HG02852 (cell line): Measurements from ENCODE around the gene OR2AK2.

ENCODE experiments used
- ATAC-seq: cut with Tn5 transposase; IDR thresholded peaks from one replicate; pipeline ENCODE4 v1.9.1; 2021; ENCODE audit warnings: mild to moderate bottlenecking, moderate library complexity; ENCODE audit not compliant: unreplicated experiment

Gene OR2AK2

DNA sequence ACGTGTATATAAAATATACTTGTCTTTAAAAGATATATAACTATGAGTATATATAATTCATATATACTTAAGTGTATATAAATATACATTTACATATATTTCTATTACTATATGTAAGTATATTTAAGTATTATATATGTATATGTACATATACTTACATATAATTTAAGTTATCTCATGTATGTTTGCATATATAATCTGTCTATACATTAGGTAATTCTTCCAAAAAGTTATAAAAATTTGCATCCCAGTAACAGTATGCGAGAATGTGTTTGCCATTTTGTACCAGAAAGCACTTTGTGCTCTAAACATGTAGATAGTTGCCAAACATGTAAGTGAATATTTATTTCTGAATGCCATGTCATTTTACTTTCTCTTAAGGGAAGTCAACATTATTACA, at the start of gene OR2AK2:
Gene OR2AK2, plus strand, starts transcription at position 301 of the 400 bp plus-strand sequence. CDS start 144 bp downstream, outside the sequence.
- ATAC-seq = no peak

DNA sequence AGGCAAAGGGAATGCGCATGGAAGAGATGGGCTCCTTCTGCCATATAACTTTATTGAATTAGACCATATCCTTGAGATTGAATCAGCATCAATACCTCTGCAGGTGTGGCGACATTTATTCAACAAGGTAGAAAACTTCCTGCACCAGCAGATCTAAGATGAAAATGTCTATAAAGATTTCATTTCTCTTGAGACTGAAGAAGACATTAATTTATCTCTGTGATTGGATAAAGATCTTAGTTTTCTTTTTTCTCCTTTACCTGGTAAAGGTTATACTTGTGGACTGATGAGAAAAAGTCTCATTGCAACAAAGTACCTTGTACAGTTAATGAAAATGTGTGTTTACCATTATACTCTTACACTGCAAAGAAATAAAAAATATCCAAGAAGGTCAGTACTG, 45.1 kb upstream of the OR2AK2 start, which contains the start of gene OR2T8:
Gene OR2T8, plus strand, starts transcription at position 301 of the 400 bp plus-strand sequence. CDS start 766 bp downstream, outside the sequence.
- ATAC-seq = no peak

GRCh38 chr1:247923941-247924340, 41.1 kb upstream of the OR2AK2 start:
- no peak for ATAC-seq

- no peak for ATAC-seq
Measured at GRCh38 chr1:247924868-247925267, 40.2 kb upstream of the OR2AK2 start, which contains the start of gene OR2AJ1. OR2AJ1 (plus strand) TSS chr1:247924889; CDS start chr1:247933769, 8,880 bp downstream.

- ATAC-seq = no peak
Measured at GRCh38 chr1:247933989-247934388, 31.0 kb upstream of the OR2AK2 start.

DNA sequence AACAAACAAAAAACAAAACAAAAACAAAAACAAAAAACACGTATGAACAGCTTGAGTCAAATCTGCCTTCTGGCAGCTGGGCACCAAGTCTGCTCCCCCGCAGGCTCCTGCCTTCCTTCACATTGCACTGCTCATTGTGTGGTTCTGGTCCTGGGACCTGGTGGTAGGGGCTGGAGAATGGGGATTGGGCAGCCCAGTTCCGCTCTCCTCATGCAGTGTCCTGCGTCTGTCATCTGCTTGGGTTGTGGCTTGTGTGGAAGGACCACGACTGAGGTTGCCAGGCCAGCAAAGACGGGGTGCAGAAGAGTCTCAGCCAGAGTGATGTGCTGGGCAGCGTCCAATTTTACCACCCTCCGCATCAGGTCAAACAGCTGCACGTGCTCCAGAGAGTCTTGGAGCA, 29.3 kb upstream of the OR2AK2 start:
- ATAC-seq = no peak

- ATAC-seq = no peak
Measured at GRCh38 chr1:247936415-247936814, 28.6 kb upstream of the OR2AK2 start.

GRCh38 chr1:247936965-247937734, 27.9 kb upstream of the OR2AK2 start:
- ATAC-seq = peak; percentile 100

DNA sequence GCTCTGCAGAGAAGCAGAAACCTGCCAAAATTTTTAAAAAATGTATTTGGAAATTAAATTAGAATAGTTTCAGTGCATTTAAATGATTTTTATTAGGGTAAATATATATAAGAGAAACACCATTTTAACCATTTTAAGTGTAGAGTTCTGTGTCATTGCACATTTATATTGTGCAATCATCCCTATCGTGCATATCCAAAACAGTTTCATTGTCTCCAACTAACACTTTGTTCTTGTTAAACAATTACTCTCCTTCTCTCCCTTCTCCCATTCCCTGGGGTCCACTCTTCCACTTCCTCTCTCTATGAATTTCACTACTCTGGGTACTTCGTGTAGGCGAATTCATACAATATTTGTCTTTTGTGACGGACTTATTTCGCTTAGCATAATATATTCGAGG, 22.4 kb upstream of the OR2AK2 start:
- no peak for ATAC-seq

- no peak for ATAC-seq
Measured at GRCh38 chr1:247948558-247948957, 16.5 kb upstream of the OR2AK2 start, which contains the start of gene OR2L8. OR2L8 (plus strand) TSS chr1:247948858; CDS start chr1:247948858, 0 bp downstream.

- ATAC-seq = no peak
Measured at GRCh38 chr1:247953408-247953807, 11.6 kb upstream of the OR2AK2 start.

DNA sequence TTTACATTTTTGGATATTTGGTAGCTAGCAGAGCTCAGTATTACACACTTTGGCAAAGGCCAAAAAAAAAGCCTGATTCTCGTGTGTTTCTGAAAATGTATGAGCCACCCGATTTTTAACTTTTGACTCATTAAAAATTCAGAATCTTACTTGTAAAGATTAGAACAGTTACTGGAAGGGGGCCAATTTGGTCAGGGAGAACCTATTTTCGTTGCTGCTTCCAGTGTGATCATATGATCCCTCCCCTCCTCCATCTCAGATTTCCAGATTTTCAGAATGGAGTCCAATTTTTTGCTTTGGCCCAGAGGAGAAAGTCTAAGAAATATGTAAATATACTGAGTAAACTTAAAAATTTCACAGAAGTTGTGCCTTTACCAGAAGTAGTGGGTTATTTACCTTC, 3.2 kb upstream of the OR2AK2 start:
- no peak for ATAC-seq

- ATAC-seq = no peak
Measured at GRCh38 chr1:247962911-247963588, 2.0 kb upstream of the OR2AK2 start.

- peak; percentile 84 for ATAC-seq
Measured at GRCh38 chr1:247966532-247967204, 1.6 kb downstream of the OR2AK2 start.

DNA sequence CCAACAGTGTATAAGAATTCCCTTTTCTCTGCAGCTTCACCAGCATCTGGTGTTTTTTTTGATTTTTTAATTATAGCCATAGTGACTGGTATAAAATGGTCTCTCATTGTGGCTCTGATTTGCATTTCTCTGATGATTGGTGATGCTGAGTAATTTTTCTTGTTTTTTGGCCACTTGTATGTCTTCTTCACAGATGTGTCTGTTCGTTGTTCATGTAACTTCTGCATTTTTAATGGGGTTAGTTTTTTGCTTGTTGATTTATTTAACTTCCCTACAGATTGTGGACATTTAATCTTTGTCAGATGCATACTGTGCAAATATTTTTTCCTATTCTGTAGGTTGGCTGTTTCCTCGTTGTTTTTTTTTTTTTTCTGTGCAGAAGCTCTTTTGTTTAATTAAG, 28.0 kb downstream of the OR2AK2 start:
- no peak for ATAC-seq

- ATAC-seq = no peak
Measured at GRCh38 chr1:247998811-247999210, 33.8 kb downstream of the OR2AK2 start.

- ATAC-seq = no peak
Measured at GRCh38 chr1:248000169-248000568, 35.1 kb downstream of the OR2AK2 start.

DNA sequence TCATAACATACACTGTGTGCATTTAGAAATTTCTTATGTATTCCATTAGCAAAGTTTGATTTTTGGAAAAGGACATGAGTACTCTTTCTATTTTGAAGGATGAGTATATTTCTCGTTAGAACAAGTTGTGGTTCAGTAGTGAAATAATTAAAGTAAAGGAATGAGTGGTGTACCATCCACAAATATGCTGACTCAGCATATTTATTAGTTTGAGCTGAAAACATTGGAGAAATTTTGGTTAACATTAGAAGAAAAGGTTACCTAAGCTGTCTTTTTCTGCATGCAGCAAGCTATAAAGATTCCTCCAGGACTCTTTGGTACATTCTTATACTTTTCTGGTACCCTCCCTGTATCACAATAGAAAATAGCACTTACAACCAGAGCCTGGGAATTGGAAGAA, 42.7 kb downstream of the OR2AK2 start:
- ATAC-seq = no peak

DNA sequence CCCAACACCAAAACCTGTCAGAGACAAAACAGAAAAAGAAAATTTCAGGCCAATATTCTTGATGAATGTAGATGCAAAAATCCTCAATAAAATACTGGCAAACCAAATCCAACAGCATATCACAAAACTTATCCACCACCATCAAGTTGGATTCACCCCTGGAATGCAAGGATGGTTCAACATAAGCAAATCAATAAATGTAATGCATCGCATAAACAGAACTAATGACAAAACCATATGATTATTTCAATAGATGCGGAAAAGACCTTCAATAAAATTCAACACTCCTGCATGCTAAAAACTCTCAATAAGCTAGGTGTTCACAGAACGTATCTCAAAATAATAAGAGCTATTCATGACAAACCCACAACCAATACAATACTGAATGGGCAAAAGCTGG, 44.6 kb downstream of the OR2AK2 start:
- ATAC-seq = no peak

- ATAC-seq = no peak
Measured at GRCh38 chr1:248013229-248013710, 48.2 kb downstream of the OR2AK2 start, which contains the start of gene OR2L5. OR2L5 (plus strand) TSS chr1:248013660; CDS start chr1:248021948, 8,288 bp downstream.

GRCh38 chr1:248015803-248016202, 50.8 kb downstream of the OR2AK2 start:
- no peak for ATAC-seq
